ENCODE results near the gene AHI1.
"Not testable (repeated sequence)": the region's sequence is repeated elsewhere in the genome, so short reads cannot be mapped to it uniquely, and the experiment has no call there.

AHI1 gene

DNA sequence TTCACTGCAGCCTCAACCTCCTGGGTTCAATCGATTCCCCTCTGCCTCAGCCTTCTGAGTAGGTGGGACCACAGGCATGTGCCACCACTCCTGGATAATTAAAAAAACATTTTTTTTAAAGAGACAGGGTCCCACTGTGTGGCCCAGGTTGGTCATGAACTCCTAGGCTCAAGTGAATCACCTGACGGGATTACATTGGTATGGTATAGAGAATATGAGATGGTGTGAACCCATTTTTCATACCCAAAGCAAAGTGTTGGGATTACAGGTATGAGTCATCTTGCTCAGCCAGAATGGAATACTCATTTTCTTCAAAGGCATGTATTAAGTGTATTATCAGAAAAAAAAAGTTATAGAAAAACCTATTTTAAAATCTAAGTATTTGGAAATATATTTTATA, 114.2 kb downstream of the AHI1 start:
- DNase-seq = no peak

DNA sequence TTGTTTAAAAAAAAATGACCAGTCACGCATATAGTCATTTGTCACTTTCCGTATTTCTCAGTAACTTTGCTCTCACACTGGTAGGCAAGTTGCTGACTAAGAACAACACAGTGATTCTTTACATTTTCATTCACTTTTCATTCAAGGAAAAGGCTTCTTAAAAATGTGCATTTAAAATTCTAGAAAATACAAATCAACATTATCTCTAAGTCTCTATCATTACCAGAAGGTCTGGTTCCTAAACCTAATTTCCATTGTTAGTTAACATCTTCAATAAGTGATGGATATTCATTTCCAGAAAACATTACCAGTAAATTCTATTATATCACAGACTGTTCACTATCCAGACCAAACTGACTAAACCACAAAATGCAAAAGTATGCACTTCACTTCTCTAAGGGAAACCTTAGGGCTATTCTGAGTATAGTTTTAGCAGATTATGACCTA, 115.3 kb downstream of the AHI1 start:
- DNase-seq = no peak

DNA sequence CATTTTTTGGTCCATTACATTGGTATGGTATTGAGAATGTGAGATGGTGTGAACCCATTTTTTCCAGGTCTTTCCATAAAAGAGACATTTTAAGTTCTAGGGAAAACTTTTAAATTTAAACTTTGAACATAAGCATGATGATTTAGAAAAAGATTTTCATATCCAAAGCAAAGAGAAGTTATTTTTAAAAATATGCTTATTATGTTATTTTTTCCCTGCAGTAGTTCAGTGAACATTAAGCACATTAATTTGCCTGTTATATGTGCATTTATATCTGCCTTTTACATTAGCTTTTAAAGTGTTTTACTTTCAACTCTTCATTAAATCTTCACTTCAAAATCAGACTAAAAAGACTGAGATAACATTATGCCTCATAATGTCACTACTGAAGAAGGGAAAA, 116.7 kb downstream of the AHI1 start:
- DNase-seq = no peak

DNA sequence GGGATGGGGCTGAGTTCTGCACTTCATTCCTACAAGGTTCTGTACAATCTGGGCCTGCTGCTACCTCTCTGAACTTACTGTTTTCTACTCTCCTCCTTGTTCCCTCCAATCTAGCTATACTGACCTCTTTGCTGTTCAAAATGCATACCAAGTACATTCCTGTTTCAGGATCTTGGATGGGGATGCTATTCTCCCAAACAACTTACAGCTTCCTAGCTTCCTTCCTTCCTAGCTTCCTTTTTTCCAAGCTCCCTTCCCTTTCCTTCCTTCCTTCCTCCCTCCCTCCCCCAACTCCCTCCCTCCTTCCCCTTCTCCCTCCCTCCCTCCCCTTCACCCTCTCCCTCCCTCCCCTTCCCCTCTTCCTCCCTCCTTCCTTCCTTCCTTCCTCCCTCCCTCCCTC, 117.9 kb downstream of the AHI1 start:
- no peak for DNase-seq

DNA sequence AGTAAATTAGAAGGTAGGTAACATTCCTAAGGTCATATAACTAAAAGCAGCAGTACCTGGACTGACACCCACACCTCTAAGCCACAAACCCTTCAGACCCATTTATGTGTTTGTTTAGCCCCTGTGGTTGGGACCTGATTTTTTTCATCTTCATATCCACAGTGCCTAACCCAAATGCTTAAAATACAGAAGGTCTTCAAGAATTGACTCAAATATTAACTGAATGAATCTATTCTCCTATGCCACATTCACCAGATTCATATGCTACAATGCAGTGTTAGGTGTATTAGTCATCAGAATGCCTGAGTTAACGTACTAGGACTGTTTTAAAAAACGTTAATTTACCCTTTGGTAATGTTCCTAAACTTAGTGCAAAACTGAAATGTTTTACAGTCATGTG, 124.8 kb downstream of the AHI1 start:
- DNase-seq = no peak

DNA sequence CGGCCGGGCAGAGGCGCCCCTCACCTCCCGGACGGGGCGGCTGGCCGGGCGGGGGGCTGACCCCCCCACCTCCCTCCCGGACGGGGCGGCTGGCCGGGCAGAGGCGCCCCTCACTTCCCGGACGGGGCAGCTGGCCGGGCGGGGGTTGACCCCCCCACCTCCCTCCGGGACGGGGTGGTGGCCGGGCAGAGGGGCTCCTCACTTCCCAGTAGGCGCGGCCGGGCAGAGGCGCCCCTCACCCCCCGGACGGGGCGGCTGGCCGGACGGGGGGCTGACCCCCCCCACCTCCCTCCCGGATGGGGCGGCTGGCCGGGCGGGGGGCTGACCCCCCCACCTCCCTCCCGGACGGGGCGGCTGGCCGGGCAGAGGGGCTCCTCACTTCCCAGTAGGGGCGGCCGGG, 133.9 kb downstream of the AHI1 start:
- DNase-seq = not testable (repeated sequence)

DNA sequence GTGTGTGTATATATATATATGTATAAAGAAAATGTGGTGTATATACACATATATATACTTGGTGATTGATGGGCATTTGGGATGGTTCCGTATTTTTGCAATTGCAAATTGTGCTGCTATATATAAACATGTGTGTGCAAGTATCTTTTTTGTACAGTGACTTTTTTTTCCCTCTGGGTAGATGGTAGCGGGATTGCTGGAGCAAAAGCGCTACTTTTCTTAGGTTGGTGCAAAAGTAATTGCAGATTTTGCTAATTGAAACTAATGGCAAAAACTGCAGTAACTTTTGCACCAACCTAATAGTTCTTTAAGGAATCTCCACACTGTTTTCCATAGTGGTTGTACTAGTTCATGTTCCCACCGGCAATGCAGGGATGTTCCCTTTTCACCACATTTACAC, 135.4 kb downstream of the AHI1 start:
- no peak for DNase-seq

DNA sequence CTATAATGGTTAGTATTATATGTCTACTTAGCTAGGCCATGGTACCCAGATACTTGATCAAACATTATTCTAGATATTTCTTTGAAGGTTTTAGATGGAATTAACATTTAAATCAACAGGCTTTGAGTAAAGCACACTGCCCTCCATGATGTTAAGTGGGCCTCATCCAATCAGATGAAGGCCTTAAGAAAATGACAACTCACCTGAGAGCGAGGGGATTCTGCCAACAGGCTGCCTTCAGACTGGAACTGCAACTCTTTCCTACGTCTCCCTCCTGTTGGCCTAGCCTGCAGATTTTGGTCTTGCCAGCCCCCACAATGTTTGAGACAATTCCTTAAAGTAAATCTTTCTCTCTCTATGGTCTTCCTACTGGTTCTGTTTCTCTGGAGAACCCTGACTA, 137.3 kb downstream of the AHI1 start:
- no peak for DNase-seq

DNA sequence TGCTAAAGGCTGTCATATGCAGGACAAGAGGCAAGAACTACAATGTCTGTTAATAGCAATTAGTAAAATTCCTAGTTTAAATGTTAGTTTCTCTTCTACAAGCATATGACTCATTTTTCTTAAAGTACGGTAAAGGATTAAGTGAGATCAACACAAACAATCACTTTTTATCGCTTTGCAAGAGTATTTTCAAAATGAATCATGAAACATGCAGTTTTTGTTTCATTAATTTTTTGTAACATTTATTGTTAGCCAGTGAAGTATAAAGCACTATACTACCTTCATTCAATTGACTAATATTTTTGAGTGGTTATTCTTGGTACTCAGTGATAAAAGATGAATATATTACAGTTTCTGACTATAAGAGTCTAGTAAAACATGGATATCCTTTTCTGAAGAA, 138.6 kb downstream of the AHI1 start:
- no peak for DNase-seq

DNA sequence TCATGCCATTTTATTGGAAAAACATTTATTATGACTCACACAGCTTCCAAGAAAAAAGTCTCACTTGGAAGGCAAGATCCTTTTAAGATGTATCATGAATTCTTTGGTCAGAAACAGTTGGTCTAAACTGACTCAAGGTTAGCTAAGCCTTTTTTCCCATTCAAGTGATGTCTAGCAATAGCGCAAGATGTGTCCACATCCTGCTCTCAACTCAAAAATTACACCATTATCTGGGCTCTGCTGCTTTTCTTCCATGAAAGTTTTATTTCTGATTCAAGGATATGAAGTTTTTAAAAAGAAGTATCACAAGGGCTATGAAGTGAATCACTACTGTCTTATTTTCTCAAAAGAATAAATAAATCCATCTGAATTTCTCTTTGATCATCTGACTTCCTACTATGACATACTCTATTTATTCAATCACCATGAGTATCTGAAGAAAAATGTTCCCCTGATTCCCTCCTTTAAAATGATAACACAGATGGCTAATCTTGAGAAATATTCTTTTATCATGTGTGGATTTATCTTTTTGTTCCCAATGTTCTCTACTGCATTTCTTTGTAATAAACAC, 139.2 kb downstream of the AHI1 start:
- no peak for DNase-seq

DNA sequence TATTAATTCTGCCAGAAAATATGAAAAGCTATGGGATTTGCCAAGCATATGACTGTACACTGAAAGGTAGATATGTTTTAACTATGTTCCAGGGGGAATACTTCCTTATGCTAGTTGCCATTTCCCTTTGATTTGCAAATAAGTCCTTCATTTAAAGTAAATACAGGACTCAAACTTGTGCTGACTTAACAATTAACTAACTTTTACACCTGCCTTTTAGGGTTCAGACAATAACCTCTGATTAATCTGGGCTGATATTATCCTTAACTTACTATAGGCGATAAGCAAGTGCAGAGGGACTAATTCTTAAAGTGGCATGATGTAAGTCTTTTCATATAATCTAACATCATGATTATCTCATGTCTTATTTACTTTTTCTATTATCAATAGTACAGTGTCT, 143.1 kb downstream of the AHI1 start:
- no peak for DNase-seq

DNA sequence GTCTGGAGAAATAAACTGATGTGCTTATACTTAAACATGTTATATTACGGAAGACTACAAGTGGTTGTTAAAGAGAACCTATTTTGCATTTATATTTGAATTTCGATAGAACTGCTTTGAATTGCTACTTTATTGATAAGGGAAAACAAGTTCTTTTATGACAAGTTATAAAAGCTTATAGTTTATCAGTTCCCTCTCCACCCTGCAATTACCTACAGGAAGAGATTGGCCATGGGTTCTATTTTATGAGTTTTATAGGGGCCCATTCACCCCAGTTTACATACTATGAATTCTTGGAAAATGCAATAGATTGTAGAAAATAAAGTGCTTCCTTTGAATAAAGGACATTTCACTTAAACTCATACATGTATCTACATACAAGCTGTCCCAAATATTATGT, 144.4 kb downstream of the AHI1 start:
- DNase-seq = no peak

DNA sequence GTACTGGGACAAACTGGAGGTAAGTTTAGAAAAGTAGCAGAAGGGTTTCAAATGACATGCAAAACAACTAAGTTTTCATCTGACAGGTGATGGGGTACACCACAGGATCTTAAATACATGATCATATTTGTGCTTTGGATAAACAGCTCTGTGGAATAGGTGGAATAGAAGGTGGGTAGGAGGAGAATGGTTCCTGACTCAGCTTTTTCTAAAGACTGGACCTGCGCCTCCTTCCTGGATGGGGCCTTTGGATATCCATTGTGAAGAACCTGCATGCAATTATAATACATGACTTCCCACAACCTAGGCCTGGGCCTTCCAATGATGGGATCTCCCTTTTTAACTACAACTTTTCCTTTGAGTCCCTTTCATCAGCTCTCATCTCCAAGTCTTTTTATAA, 145.9 kb downstream of the AHI1 start:
- DNase-seq = no peak

DNA sequence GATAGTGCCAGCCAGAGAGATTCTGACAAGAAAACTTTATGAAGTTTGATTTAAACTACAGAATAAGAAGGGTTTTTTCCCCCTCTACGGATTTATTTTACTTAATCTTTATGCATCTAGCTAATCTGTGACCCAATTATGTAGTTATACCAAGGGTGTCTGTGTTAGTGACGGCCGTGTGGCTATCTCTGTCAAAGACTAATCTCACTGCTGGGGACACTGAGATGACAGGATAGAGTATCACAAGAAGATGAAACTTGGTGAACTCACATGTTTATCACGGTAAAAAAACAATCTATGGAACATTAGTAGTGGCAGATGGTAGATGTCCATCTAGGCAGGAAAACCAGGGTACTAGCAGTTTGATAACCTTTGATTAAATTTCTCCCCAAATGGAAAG, 149.7 kb downstream of the AHI1 start:
- DNase-seq = no peak

DNA sequence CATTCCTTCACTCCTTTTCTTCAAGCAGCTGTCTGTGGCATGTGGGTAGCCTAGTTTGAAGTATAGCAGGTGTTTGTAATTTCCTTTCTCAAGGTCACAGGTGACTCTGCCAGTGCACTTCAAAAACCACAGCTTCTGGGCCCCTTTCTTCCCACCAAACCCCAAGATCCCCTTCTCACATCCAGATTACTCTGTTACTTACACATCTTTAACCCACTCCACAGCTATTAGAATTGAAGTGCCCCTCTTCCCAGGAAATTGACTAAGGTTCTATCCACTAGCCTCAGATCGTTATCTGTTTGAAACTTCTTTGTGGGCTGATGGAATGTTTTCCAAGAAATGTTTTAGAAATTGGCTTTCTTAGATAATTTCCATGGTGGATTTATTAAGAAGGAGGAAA, 150.8 kb downstream of the AHI1 start:
- no peak for DNase-seq

DNA sequence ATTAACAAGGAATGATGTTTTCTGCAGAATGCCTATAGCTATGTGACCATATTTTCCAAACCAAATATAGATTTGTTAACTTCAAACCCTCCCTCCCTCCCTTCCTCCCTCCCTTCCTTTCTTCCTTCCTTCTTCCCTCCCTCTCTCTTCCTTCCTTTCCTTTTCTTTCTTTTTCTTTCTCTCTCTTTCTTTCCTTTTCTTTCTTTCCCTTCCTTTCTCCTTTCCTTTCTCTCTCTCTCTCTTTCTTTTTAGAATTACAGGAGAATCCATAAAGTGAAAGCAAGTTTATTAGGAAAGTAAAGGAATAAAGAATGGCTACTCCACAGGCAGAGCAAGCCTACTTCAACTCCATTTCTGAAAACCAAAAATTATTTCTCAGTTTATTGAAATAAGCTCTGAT, 153.0 kb downstream of the AHI1 start:
- DNase-seq = no peak

DNA sequence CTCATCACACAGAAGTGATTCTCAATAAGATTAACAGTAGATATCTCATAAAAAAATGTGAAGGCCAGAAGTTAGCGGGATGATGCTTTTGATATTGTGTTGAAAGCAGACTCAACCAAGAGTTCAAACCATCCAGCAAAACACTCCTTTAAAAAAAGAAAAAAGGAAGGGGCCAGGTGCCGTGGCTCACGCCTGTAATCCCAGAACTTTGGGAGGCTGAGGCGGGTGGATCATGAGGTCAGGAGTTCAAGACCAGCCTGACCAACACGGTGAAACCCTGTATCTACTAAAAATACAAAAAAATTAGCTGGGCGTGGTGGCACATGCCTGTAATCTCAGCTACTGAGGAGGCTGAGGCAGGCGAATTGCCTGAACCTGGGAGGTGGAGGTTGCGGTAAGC, 157.6 kb downstream of the AHI1 start:
- not testable (repeated sequence) for DNase-seq

DNA sequence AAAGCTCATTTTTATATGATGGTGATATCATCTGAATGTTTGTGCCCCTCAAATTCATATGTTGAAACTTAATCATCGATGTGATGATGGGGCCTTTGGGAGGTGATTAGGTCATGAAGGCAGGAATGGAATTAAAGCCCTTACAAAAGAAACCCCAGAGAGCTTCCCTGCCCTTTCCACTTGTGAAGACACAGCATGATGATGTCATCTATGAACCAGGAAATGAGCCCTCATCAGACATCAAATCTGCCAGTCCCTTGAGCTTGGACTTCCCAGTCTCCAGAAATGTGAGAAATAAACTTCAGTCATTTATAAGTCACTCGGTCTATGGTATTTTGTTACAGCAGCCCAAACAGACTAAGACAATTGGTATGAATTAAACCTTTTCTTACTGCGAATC, 163.4 kb downstream of the AHI1 start:
- DNase-seq = no peak

DNA sequence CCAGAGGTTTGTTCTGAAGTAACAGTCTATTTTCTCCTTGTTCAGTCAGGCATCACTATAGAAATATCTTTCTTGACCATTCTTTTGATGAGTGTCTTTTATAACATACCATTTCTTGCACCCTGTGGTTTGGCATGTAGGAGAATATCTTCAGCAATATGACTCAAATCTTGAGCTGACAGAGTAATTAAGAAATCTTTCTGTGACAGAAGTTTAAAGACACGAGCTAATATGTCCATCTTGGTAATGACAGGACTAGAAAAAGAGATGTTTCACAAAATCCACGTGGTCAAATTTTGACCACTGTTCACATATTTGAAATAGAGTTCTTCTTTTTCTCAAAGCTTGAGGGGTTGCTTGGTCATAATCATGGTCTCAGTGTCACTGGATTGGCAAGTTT, 166.5 kb downstream of the AHI1 start:
- DNase-seq = no peak

DNA sequence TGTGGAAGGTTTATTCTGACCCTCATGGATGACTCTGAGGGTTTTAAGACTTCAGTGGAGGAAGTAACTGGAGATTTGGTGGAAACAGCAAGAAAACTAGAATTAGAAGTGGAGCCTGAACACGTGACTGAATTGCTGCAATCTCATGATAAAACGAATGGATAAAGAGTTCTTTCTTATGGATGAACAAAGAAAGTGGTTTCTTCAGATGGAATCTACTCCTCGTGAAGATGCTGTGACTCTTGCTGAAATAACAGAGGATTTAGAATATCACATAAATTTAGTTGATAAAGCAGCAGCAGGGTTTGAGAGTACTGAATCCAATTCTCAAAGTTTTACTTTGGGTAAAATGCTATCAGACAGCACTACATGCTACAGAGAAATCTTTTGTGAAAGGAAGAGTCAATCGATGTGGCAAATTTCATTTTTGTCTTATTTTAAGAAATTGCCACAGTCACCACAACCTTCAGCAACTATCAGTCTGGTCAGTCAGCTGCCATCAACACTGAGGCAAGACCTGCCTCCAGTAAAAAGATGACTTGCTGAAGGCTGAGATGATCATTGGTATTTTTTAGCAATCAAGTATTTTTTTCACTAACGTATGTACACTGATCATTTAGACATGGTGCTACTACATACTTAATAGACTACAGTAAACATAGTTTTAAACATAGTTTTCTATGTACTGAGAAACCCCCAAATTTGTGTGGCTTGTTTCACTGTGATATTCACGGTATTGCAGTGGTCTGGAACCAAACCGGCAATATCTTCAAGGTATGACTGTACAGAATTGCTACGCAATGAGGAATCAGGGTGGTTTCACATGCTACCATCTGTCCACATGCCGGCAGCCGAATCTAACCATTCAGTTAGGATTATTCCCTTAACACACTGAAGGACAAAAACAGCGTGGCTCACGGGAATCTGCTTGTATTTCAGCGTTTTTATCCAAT, 167.4 kb downstream of the AHI1 start:
- DNase-seq = no peak

DNA sequence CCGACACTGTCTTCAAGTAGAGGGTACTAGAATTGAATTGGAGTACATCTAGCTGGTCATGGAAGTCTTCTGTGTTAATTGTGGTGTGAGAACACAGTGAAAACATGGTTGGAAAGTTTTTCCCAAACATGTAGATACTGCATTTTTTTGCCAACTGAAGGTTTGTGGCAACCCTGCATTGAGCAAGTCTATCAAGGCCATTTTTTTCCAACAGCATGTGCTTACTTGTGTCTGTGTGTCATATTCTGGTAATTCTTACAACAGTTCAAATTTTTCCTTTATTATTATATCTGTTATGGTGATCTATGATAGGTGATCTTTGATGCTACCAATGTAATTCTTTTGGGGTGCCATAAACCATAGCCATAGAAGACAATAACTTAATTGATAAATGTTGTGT, 169.4 kb downstream of the AHI1 start:
- DNase-seq = no peak

DNA sequence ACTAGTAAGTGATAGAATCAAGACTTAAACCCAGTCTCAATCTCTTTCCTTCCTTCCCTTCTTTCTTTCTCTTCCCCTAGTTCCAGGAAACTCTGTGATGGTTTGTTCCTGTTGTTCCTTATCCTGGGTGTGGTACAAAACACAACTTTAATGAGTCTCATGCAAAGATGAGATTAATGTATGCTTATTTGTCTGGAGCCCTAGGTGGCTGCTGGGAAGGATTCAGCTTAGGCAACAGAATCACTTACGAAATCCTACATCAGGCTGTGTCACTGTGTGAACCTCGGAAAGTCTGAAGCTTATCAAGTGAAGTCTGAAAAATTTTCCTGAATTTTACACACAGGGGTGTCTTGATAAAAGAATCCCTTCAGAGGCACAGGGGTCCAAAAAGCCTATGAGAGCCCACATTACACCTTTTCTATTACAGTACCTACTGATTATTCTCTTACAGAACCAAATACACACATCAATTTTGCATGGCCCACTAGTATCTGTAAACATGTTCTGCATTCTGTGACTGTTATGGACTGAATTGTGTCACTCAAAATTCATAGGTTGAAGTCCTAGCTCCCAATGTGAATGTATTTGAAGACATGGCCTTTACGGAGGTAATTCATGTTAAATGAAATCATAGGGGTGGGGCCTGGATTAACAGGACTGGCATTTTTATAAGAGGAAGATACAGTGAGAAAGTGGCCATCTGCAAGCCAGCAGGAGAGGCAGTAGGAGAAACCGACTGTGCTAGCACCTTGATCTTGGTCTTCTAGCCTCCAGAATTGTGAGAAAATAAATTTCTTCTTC, 171.7 kb downstream of the AHI1 start:
- DNase-seq = no peak

DNA sequence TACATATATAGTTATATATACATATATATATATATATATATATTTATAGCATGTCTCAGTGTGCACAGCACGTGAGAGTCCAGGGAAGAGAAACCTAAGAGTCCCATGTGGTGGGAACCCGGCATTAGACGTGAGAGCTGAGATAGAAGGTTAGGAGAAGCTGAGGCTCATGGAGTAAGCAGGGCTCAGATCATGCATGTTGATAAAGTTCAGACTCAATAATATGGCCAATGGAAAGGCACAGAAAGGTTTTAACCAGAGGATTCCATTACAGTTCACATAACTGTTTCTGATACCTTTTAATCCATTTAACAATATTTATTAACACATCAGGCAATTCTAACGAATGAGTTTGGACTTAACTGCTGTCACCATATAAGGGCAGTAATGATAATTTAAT, 173.0 kb downstream of the AHI1 start:
- DNase-seq = no peak

DNA sequence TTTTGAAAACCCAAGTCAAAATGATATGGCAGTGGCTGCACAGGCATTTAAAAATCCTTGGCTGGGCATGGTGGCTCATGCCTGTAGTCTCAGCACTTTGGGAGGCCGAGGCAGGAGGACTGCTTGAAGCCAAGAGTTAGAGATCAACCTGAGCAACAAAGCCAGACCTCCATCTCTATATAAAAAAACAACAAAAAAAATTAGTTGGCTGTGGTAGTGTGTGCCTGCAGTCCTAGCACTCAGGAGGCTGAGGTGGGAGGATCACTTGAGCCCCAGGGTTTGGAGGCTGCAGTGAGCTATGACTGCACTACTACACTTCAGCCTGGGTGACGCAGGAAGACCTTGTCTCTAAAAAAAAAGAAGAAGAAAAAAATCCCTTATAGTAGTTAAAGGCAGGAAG, 173.6 kb downstream of the AHI1 start:
- DNase-seq = no peak
